T-helper 2 cell treated with Interferon-gamma antibody and Interleukin-4, amounts not matched to agents 100 ng/mL and 5 ng/mL, for 36 hours (primary cell): ENCODE data around the gene TRAPPC10. TPM values are rescaled to one million over a fixed set of nuclear protein-coding genes. Genes with fewer than 3 reads are reported as not detected.

ENCODE experiments used
- intact Hi-C: fragments of 100-400 bp; cut with micrococcal nuclease; formaldehyde crosslinking; loops from one replicate; pipeline ENCODE4 v1.15.1; 2023
- total RNA-seq: library from RNA; stranded (reverse); gene quantifications from 2 replicates; pipeline ENCODE4 v1.2.3, GENCODE V29; 2022

TRAPPC10 gene
- total RNA-seq, 1 donor from 2014 or later, result 70.4 TPM

DNA sequence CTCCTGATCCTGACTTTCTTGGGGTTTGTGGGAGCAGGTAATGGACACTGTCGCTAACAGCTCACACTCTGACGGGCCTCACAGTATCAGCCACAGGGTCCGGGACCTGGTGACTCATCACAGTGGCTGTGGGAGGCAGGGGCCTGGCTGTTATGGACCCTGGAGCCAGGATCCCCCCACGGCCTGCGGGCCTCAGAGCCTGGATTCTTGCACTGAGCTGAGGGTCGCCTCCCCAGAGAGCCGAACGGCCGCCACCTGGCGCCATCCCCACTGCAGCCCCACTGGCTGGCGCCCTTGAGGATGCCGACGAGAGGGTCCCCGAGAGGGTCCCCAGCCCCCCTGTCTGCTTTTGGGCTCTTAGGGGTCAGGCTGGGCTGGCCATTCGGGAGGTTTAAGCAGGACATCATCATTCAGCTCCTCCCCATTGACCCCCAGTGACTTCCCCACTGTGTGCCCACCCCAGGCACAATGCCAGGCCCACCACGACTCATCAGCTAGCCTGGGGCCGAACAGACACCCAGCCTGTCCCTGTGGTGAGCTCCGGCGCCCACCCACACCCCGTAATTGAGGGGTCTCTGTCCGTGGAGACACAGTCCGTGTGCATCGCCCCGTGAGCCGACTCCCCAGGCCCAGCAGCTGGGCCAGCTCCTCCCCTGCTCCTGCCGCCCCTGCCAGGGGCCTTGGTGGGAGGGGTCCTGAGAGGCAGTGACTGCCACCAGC lies 30.8 kb upstream of the TRAPPC10 start:
- intact Hi-C loops, result no loop called here

DNA sequence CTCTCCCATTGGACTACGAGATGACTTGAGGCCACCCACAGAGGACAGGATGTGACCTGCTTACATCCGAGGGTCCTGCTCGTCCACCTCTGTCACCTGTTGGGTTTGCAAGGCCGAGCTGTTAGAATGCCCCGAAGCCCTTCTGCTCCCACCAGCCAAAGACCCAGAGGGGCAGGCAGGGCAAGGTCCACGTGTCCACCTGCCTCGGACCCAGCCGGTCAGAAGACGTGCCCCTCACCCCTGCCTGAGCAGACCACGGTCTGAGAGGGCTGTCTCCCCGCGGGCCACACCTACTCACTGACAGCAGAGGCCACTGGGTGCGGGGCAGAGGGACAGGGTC lies 30.3 kb upstream of the TRAPPC10 start:
- intact Hi-C loops, result no loop called here

DNA sequence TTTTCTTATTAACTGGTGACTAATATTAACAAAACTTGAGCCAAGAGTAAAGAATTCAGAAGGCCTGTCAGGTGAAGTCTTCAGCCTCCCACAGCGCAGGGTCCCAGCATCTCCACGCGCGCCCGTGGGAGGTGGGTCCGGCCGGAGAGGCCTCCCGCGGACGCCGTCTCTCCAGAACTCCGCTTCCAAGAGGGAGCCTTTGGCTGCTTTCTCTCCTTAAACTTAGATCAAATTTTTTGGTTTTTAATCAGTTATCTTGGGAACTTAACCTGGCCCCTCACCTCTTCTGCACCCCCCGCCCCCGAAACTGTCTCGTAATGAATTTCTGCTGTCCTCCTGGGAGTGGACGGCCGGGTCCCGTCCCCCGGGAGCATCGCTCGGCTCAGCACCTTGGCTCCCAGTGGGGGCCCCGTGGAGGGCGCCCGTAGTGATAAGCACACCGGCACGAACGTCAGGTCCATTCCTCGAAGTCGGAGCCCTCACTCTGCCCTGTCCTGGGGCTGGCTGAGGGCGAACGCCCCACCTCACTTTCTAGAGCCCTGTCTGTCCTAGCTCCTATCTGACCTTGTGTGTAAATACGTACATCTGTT lies 29.5 kb upstream of the TRAPPC10 start:
- intact Hi-C loops, result no loop called here

DNA sequence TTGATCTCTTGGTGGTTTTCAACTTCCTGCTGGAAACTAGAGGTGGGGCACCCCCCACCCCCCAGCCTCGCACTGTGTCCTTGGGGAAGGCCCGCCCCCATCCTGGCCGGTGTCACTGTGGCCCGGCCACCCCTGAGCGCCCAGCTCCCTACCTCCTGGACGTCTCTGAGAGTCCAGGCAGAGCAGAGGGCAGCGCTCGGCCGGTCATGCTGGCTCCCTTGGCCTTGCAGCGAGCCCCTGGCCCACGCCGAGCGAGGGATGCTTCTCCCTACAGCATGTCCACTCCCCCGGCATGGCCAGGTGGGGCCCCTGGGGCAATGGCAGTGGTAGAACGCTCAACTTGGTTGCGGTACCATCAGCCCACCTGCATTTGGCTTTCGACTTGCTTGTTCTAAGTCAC lies 28.7 kb upstream of the TRAPPC10 start:
- intact Hi-C loops, result no loop called here

DNA sequence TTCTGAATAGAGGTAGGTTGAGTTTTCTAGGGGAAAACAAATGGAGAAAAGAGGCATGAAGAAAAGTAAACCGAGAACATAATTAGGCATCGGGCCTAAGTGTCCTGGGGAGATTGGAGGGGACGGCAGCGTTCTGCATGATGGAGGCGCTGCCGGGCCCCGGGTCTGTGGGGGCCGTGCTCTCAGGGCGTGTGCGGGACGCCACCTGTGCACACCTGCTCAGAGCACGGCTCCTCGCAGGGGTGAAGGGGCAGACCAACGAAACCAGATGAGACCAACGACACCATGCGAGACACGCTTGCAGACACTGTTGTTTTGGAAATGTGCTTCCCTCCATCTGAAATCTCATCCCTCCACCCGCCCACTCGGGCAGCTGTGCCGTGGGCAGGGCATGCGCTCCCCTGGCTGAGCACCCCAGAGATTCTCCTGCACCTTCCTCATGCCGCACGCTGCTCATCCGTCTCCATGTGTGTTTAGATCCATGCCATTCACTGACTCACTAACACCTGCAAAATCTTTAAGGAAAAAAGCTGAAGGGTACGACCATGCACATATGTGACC lies 28.2 kb upstream of the TRAPPC10 start:
- intact Hi-C loops, result no loop called here

DNA sequence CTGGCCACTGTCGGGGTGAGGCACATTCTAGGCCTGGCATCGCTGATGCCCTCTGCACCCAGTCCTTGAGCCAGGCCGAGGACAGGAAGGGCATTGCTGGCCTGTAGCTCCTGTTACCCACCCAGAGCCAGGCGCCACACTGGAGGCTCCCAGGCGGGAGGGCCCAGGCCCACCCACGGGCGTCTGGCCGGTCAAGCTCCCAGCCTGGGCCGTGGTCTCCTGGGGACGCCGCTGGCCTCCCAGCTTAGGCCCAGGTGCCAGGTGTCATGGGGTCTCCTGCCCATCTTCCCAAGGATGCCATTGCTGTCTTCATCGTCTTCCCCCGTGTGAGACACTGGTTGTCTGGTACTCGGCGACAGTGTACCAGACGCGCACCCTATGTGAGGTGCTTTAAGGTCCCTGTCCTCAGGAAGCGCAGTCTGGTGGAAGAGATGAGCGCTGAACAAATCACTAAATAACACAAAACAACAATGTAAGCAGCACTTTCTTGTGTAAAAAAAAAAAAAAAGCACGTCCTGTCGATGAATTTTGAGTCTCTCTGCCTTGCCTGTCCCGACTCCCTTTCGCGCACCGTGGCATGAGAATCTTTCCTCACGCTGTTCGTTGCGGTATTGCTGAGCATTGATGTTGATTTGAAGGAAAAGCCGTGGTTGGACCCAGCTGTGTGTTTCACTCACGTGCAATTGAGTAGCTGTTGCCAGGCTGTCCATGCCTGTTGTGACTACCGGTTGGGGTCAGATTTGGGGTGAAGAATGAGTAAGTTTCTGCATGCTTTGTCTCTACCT lies 27.0 kb upstream of the TRAPPC10 start:
- intact Hi-C loops, result no loop called here

DNA sequence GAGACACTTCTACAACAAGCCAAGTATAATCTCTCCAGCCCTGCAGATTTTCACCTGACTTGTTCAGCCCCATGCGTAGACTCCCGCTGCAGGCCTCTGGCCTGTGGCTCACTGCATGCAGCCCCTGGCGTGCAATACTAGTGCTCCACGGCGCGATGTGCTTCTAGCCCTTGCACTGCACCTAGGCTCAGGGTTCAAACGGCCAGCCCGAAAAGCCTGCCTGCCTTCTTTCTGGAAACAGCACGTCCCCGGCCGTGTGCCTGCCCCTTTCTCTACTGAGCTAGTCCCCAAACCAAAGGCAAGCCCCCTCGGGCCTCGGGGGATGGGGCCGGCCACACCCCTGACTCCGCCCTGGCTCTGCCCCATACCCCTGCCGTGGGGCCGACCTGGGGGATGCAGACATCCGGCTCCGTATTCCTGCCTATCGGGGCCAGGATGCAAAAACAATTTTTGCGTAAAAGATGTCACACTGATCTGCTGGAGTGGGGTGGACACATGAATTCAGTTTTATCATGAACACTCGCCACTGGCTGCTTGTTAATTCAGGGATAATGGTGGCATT lies 26.3 kb upstream of the TRAPPC10 start:
- intact Hi-C loops, result no loop called here

DNA sequence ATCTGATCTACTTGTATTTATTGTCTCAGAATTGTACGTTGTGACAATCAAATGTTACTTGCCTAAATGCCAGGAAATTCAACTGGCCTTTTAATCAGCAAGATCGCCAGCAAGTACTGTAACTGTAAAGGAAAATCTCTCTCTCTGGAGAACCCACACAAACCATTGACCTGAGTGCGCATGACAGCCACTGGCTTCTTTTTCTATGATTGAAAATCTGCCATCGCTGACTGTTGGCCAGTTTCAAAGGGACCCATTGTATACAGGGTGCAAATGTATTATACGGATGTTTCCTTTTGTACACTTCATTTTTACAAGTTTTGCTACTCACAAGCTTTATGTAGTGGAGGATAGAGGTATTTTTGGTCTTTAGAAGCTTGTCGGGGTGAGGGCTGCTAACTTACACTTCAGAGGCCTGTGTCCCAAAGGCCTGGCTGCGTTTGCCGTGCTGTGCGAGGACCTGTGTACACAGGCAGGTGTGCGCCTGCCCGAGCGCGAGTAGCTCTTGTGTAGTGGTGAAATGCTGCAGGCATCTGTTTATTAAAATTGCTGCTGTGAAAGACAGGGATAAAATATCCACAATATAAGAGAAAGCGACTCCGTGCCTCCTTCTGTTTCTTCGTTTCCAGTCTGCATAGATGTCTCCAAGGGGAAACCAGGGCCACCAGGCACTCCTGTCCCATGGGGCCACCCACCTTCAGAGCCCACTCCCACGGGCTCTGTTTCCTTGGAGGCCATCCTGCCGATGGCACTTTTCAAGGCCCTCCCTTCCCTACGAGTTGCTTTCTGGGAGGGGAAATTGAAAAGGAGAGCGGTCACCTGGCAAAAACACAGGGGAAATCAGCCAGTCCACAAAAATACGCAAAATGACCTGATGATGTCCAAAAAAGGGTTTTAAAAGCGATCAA lies 25.3 kb upstream of the TRAPPC10 start:
- intact Hi-C loops, result no loop called here

DNA sequence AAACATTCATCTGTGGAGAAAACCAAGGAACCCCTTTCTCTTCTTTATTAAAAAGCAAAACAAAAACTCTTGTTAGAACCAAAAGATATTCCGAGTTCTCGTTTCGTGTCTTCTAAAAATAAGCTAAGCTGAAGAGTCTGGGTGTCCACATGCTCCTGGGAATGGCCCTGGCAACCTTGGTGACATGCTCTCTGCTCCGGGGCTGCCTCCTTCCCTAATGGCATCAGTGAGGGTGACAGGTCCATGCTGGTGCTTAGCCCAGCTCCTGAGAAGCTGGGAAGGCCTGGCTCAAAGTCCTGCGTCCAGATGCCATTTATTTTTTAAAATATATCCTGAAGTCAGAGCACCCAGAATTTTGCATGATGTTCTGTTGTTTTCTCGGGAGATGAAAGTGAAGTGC lies 24.6 kb upstream of the TRAPPC10 start:
- intact Hi-C loops, result no loop called here

DNA sequence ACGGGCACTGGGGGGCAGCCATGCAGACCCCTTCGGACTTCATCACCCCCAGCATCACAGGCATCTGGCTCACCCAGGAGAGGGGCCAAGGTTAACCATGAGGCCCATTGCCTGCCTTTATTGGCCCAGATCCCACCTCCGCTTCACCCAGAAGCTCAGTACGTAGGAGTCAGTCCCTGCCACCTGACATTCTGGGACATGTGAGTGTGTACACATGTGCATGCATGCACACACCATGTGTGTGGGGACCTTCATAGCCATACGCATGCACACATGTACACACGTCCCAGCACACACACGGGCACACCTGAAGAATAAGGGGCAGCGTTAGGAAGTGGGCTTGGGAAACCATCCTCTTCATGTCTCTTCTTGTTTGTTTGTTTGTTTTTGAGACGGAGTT lies 24.1 kb upstream of the TRAPPC10 start:
- intact Hi-C loops, result no loop called here

DNA sequence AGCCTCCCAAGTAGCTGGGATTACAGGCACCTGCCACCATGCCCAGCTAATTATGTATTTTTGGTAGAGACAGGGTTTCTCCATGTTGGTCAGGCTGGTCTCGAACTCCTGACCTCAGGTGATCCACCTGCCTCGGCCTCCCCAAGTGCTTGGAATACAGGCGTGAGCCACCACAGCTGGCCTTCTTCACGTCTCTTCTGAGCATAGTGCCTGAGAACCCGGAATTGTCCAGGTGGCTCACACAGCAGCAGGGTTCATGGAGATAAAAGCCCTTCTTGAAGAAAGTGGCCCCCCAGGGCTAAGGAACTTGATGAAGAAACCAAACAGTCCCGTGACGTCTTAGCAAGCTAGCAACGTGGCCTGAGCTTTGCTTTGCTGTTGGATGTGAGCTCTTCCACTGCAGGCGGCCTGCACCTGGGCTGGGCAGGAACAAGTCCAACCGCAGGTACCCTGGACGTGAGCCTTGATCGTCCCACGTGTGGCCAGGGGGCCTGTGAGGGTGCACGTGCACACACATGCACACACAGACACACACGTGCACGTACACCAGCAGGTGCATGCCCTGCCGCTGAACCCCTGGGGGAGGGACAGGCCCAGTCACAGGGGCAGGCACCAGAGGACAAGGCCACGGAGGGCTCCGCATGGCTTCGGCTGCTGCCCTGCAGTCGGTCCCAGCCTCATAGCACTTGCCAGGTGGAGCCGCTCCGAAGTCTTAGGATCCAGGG lies 23.4 kb upstream of the TRAPPC10 start:
- intact Hi-C loops, result no loop called here

DNA sequence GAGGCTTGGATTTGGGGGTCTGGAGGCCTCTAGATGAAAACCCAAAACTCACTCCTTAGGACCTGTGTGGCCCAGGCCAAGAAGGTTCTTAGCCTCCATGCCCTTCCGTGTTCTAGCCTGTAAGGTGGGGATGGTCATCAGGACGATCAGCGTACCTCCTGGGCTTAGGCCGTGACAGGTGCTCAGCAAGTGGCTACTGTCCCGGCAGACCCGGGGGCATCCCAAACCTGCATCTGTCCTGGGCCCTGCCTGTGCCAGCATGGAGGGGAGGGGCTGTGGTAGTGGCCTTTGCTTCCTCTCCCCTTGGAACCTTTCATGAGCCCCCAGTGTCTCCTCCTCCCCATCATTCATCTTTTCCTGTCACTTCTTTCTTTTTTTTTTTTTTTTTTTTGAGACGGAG lies 22.7 kb upstream of the TRAPPC10 start:
- intact Hi-C loops, result no loop called here

DNA sequence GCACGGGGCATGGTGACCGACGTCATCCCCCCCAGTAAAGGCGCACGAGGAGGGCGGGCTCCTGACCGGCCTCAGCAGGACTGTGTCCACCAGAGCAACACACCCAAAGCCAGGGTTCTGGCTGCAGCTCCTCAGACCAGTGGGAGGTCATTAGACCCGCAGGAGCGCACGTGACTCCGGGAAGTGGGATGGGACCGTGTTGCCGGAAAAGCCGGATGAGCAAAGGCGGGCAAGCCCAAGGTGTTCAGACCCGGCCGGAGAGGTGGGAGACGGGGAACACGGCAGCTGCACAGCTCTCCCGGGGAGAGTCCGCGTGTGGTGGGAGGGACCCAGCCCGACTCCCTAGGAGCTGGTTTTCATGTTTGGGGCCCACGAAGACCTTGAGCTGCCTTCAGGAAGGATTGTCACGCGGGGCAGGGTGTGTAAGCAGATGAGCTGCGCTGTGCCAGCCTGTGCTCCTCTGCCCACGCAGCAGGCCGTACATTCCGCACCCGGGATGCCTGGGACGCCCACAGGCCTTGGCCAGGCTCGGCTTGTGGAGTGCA lies 20.6 kb upstream of the TRAPPC10 start:
- intact Hi-C loops, result no loop called here

DNA sequence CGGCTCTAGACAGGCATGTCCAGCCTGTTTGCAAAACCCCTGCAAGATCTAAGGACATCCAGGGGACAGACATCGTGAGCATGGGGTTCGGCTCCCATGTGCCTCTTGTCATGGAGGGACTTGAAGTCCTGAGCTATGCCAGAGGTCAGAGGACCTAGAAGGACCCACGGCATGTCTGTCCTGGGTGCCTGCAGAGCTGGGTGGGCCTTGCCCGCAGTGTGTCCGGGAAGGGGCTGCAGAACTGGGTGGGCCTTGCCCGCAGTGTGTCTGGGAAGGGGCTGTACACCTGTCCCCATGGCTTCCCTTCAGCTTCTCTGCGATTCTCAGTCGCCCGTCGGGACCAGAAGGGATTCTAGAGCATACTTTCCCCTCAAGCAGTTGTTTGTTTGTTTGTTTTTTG lies 20.0 kb upstream of the TRAPPC10 start:
- intact Hi-C loops, result no loop called here

DNA sequence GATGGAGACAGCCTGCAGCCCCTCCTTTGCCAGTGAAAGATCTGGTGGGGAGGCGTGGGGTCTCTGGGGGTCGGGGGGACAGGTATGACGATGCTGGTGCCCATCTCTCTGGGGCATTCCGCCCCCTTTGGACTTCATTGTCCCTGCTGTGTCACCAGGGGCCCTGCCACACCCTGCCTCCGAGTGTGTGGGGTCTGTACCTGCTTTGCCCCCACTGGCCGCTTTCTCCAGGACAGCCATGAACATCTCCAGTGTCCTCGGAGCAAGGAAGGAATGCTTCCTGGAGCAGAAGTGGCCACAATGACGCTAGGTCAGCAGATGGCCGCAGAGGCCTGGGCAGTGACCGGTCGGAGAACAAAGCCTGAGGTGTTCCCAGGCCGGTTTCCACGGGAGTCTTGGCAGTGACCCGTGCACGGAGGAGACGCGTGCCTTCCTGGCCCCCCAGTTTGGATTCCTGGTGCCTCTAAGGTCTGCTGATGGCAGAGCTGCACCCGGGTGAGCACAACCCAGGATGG lies 18.6 kb upstream of the TRAPPC10 start:
- intact Hi-C loops, result no loop called here

DNA sequence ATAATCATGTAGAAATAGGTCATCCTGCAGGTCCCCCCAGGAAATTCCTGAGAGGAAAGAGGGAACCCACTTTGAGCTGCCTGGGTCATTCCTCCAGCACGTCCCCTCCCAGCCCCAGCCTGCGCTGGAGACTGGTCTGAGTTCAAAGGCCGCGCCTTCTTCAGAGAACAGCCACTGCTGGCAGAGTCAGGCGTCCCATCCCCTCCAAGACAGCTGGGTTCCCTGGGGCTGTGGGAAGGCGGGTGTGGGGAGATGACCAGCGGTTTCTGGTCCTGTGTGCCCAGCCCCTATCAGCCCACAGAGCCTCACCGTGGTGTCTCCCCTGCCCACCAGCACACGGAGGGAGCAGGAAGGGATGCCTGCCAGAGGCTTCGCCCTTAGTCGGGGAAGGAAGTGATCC lies 18.0 kb upstream of the TRAPPC10 start:
- intact Hi-C loops, result no loop called here

DNA sequence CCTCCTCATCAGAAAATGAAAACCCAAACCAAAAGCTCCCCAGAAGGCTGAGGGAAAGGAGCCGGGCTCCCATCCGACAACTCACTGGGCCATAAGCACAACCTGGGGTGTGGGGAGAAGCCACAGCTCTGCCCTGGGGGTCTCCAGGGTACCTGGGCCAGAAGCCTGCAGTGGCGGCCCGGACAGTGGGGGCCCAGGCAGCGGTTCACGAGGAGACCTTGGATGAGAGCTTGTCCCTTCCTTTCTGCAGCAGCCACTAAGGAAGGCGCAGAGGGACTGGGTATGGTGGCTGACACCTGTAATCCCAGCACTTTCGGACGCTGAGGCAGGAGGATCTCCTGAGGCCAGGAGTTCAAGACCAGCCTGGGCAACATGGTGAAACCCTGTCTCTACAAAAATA lies 17.5 kb upstream of the TRAPPC10 start:
- intact Hi-C loops, result no loop called here

DNA sequence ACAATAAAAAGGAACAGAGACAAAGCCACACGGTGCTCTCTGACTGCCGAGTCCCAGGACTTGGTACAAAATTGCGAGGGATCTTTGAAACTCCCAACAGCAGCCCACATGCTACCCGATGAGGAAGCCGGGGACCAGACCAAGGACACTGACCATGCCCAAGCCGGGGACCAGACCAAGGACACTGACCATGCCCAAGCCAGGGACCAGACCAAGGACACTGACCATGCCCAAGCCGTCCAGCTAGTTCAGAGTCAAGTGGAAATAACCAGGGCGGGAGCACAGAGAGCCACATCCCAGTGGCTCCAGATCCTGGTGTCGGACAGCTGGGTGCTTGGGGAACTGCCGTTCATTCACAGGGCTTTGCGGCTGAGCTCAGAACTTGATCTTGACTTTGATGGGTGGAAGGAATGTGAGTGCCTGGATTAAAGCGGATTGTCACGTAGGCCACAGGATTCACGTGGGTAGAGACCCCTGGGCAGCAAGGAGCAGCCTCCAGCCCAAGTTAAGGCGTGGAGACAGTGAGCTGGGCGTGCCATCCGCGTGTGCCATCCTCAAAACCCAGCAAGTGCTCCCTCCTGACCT lies 16.5 kb upstream of the TRAPPC10 start:
- intact Hi-C loops, result no loop called here
